ENCODE results near the gene CCBE1.

DNA sequence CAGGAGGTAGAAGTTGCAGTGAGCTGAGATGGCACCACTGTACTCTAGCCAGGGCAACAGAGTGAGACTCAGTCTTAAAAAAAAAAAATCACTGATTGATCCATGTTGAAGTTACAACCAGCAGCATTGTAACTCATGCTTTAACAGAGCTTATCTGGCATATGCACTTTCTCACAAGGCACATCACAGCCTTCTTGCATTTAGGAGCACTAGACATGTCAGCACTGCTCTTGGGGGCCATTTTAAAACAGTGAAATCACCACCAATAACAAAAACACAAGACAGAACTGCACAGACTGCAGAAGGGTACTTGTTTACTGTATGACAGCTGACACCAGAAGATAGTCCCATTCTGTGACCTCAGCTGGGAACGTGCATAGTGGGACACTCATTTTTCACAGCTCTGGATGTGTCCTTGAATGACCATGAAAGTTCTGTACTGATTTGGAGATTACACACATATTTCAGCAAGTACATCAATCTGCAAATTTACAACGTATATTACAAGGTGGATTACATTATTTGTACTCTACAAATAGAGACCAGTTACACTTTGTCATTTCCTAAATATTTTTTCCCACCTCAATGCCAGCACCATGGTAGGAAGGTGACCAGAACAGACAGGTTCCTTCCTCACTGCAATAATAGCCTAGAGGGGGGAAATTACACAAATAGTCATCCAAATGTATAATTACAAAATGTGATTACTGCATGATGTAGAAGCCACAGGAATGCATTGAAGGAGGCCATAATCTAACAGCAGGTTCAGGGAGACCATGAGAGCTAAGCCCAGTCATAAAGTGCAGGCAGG is 35.1 kb downstream of the CCBE1 start:
- TF ChIP-seq, protein P1, sequence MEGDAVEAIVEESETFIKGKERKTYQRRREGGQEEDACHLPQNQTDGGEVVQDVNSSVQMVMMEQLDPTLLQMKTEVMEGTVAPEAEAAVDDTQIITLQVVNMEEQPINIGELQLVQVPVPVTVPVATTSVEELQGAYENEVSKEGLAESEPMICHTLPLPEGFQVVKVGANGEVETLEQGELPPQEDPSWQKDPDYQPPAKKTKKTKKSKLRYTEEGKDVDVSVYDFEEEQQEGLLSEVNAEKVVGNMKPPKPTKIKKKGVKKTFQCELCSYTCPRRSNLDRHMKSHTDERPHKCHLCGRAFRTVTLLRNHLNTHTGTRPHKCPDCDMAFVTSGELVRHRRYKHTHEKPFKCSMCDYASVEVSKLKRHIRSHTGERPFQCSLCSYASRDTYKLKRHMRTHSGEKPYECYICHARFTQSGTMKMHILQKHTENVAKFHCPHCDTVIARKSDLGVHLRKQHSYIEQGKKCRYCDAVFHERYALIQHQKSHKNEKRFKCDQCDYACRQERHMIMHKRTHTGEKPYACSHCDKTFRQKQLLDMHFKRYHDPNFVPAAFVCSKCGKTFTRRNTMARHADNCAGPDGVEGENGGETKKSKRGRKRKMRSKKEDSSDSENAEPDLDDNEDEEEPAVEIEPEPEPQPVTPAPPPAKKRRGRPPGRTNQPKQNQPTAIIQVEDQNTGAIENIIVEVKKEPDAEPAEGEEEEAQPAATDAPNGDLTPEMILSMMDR (IDR thresholded peaks at IDR 0.05) = no peak
- TF ChIP-seq POLR2AphosphoS5 (IDR thresholded peaks at IDR 0.05) (no peak), EP300 (IDR thresholded peaks at IDR 0.05) (no peak), POLR2A (IDR thresholded peaks at IDR 0.05) (no peak)
